SJSA1 (cell line): ENCODE measurements around the gene NEUROD1. TPM values are rescaled to one million over a fixed set of nuclear protein-coding genes. Genes with fewer than 3 reads are reported as not detected.

ENCODE experiments used
- DNase-seq, 2 experiments: peaks; one replicate each; pipeline ENCODE4 v3.0.0-alpha.2; 2015 to 2020; ENCODE audit warnings: low spot score in 2 of 2, low read depth in 1 of 2
- H3K27ac ChIP-seq: fragments of 250-450 bp; sonication (Bioruptor Pico); 2 replicates; pipeline ENCODE4 v1.5.1; 2020; ENCODE audit warnings: mild to moderate bottlenecking, moderate library complexity
- H3K27me3 ChIP-seq: fragments of 250-450 bp; sonication (Bioruptor Pico); replicated peaks from 2 replicates; pipeline ENCODE4 v1.5.1; 2020; ENCODE audit warnings: mild to moderate bottlenecking, moderate library complexity
- H3K36me3 ChIP-seq: fragments of 250-450 bp; sonication (Bioruptor Pico); 2 replicates; pipeline ENCODE4 v1.5.1; 2020; ENCODE audit warnings: mild to moderate bottlenecking
- H3K4me1 ChIP-seq: fragments of 250-450 bp; sonication (Bioruptor Pico); replicated peaks from 2 replicates; pipeline ENCODE4 v1.6.1; 2021; ENCODE audit warnings: mild to moderate bottlenecking
- H3K4me3 ChIP-seq: fragments of 250-450 bp; sonication (Bioruptor Pico); 2 replicates; pipeline ENCODE4 v1.5.1; 2020; ENCODE audit warnings: mild to moderate bottlenecking
- H3K9me3 ChIP-seq: fragments of 250-450 bp; sonication (Bioruptor Pico); replicated peaks from 2 replicates; pipeline ENCODE4 v1.5.1; 2020; ENCODE audit warnings: mild to moderate bottlenecking
- total RNA-seq: library from RNA; depleted of rRNA; stranded (reverse); fragments of >200 nt; shearing (Covaris generic); gene quantifications from 2 replicates; pipeline ENCODE4 v1.2.3, GENCODE V29; 2014; rRNA removed

NEUROD1 gene
- total RNA-seq, 1 experiment from 2014 or later: not detected

GRCh38 chr2:181643151-181643550 lies 37.2 kb downstream of the NEUROD1 start:
- DNase-seq: no peak
- H3K27ac ChIP-seq: no peak overlapping the region
- H3K36me3 ChIP-seq: no peaks in the 10 kb centered on the region
- H3K27me3 ChIP-seq: no peaks in the 10 kb centered on the region
- no peak overlapping the region for H3K4me3 ChIP-seq
- no peaks in the 10 kb centered on the region for H3K4me1 ChIP-seq
- H3K9me3 ChIP-seq: no peaks in the 10 kb centered on the region

- Histone ChIP-seq H3K4me3 (no peak overlapping the region), H3K36me3 (no peaks in the 10 kb centered on the region), H3K27ac (no peak overlapping the region), H3K27me3 (no peaks in the 10 kb centered on the region), H3K4me1 (no peaks in the 10 kb centered on the region), H3K9me3 (no peaks in the 10 kb centered on the region)
- DNase-seq: no peak
These were observed 38.2 kb downstream of the NEUROD1 start for GRCh38 chr2:181642086-181642485.

DNA sequence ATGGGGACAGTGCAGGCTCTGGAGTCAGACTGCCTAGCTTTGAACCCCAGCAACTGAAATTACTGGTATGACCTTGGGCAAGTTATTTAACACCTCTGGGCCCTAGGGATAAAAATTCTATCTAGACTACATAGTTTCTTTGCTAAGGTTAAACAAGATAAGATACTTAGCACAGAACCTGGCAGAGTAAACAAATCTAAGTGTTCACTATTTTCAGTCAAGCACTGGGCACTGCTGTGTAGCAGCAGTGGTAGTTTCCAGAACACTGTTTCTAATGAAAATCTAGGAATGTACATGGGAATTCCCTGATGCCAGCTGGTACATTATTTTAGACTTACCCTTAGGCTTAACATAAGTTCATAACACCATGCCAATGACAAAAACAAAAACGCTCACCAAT lies 40.6 kb downstream of the NEUROD1 start:
- peaks cover 6% of the 10 kb centered on the region; the same call in 1 of the 2 replicates for H3K27me3 ChIP-seq
- H3K27ac ChIP-seq: no peak overlapping the region
- no peak overlapping the region for H3K4me3 ChIP-seq
- no peaks in the 10 kb centered on the region for H3K9me3 ChIP-seq
- no peaks in the 10 kb centered on the region for H3K4me1 ChIP-seq
- H3K36me3 ChIP-seq: no peaks in the 10 kb centered on the region
- DNase-seq: no peak

DNA sequence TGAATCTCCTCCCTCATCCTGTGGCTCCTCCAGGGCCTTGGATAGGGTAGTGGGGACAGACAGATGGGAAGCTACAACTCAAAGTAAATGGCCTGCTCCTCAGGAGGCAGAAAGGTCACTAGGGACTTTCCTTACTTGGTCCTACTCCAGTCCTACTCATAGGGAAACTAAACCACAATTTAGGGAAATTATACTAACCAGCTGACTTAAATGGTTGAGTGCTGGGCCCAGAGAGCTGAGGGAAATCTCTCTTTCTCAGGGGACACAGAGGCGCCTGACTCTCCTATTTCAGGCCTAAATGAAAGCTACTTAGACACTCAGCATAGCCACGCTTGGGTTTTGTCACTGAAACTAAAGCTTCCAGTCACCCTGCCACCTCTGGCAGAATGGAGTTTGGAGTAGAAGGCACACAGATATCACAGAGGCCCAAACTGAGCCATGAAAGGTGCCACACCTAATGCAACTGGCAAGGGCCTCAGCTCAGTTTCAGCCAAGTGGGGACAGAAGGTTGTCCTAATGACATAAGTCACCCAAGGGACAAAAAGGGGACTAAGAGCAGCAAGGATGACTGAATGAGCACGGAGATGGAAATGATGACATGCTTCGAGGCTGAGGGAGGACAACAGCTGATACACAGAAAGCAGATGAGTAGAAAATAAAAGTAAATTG lies 47.5 kb downstream of the NEUROD1 start:
- Histone ChIP-seq H3K9me3 (no peaks in the 10 kb centered on the region), H3K27ac (no peak overlapping the region), H3K4me3 (no peak overlapping the region), H3K4me1 (no peaks in the 10 kb centered on the region), H3K27me3 (peaks cover 8% of the 10 kb centered on the region; the same call in 1 of the 2 replicates), H3K36me3 (no peaks in the 10 kb centered on the region)
- DNase-seq: no peak

DNA sequence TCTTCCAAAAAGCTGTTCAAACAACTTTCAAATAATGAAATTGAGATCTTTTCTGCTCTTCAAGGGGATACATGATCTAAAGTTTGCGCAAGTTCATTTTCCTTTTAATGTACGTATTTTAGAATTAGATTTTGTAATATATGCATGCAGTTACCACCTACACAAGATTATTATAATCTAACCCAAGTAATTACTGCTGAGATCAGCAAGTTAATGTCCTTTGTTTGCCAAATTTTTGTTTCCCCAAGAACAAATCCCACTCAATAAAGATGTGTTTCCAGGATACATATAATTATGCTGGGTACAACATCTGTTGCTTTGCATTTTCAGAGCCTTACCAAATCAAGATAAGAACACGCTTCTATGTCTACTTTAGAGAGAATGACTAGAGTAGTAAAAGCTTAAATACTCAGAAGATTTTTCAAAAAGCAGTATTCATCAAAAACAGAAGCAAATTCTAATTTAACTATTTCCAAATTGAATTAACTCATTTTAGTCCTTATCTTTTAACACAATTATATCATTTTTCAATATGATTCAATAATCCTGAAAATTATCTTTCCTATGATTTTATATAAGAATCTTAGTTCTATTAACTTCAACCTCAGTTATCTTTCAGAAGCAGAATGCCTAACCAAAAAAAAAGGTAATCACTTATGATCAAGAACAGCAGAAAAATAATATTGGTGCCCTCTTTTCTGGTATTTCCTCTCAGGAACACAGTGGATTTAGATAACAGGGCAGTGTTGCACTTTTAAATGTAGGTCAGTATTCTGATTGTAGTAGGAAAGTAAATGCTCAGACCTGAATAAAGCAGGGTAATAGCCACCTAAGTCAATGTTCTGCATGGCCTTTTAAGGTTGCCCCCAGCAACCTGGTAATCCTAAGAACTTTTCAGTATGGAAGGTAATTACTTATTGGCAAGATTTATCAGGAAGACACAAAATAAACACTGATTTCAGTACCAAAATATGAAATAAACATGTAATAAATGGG lies 51.4 kb downstream of the NEUROD1 start:
- no peak overlapping the region for H3K27ac ChIP-seq
- no peaks in the 10 kb centered on the region for H3K36me3 ChIP-seq
- no peaks in the 10 kb centered on the region for H3K9me3 ChIP-seq
- no peak overlapping the region for H3K4me3 ChIP-seq
- no peak for DNase-seq
- 0 out of 2 replicates have a peak, but pooled peaks cover 3% of the 10 kb centered on the region for H3K27me3 ChIP-seq
- H3K4me1 ChIP-seq: no peaks in the 10 kb centered on the region

DNA sequence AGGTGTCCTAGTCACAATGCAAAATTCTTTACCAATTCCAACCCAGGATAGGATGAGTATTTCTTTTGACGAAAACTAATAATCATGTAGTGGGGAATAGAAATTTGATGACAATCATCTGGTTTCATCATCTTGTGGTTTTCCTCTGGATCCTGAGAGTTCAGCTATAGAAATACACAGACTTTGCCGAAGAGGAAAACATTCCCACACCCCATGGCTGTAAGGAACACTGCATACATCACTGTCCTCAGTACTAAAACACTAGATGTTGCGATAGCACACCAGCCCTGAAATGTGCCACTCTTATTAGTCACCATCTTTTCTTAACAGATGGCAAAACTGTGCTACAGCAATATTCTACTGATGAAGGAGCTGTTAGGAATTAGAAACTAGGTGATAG lies 52.8 kb downstream of the NEUROD1 start:
- Histone ChIP-seq H3K27me3 (0 out of 2 replicates have a peak, but pooled peaks cover 8% of the 10 kb centered on the region), H3K4me3 (no peak overlapping the region), H3K9me3 (no peaks in the 10 kb centered on the region), H3K36me3 (no peaks in the 10 kb centered on the region), H3K4me1 (no peaks in the 10 kb centered on the region), H3K27ac (no peak overlapping the region)
- no peak for DNase-seq

GRCh38 chr2:181626671-181627070 lies 53.6 kb downstream of the NEUROD1 start:
- Histone ChIP-seq H3K4me1 (no peaks in the 10 kb centered on the region), H3K27me3 (0 out of 2 replicates have a peak, but pooled peaks cover 8% of the 10 kb centered on the region), H3K36me3 (no peaks in the 10 kb centered on the region), H3K9me3 (no peaks in the 10 kb centered on the region), H3K4me3 (no peak overlapping the region), H3K27ac (no peak overlapping the region)
- no peak for DNase-seq

Other genes starting within 250 kb of the NEUROD1 start
- gene ITGA4, start 223.1 kb downstream of the NEUROD1 start, total RNA-seq: 69.9 and 80.0 TPM in 2 replicates
- 0.11 TPM in 1 of 2 replicates, not detected in the other for gene CERKL, start 23.4 kb downstream of the NEUROD1 start, total RNA-seq
- gene ITPRID2, start 211.2 kb upstream of the NEUROD1 start, total RNA-seq: 89.4 and 109 TPM in 2 replicates